Neural cell (in vitro differentiated cells): Measurements from ENCODE around the gene RGP1. TPM values are rescaled to one million over a fixed set of nuclear protein-coding genes. Genes with fewer than 3 reads are reported as not detected.

Experiments
- H2AFZ ChIP-seq: fragments of 200-600, 300-800 bp; sonication (generic), shearing (Covaris generic); 2 replicates; pipeline ENCODE4 v1.6.0; 2014; ENCODE audit warnings: low read depth, mild to moderate bottlenecking, antibody characterized with exemption, low read length, moderate library complexity
- H3F3A ChIP-seq: fragments of 200-600 bp; shearing (Covaris generic); 2 replicates; pipeline ENCODE4 v1.6.1; 2016; ENCODE audit warnings: mild to moderate bottlenecking, moderate library complexity, mixed read lengths, antibody characterized with exemption, low read length; ENCODE audit not compliant: insufficient read depth, poor library complexity, severe bottlenecking
- H3K27ac ChIP-seq: fragments of 200-600, 300-800 bp; sonication (generic), shearing (Covaris generic); 2 replicates; pipeline ENCODE4 v1.5.1; 2014; ENCODE audit warnings: mild to moderate bottlenecking, low read length, moderate library complexity
- H3K27me3 ChIP-seq: fragments of 300-800, 200-600 bp; sonication (generic), shearing (Covaris generic); 2 replicates; pipeline ENCODE4 v1.6.0; 2014; ENCODE audit warnings: mild to moderate bottlenecking, low read depth, low read length, moderate library complexity; ENCODE audit not compliant: insufficient read depth
- H3K36me3 ChIP-seq: fragments of 300-800, 200-600 bp; sonication (generic), shearing (Covaris generic); 2 replicates; pipeline ENCODE4 v1.5.1; 2014; ENCODE audit warnings: mild to moderate bottlenecking, antibody characterized with exemption, low read length, moderate library complexity; ENCODE audit not compliant: insufficient read depth
- H3K4me2 ChIP-seq: fragments of 300-800, 200-600 bp; sonication (generic), shearing (Covaris generic); 2 replicates; pipeline ENCODE4 v1.6.0; 2014; ENCODE audit warnings: mild to moderate bottlenecking, low read length
- H3K4me3 ChIP-seq: fragments of 300-800, 200-600 bp; sonication (generic), shearing (Covaris generic); 2 replicates; pipeline ENCODE4 v1.5.1; 2014; ENCODE audit warnings: mild to moderate bottlenecking, low read length, moderate library complexity
- H3K79me2 ChIP-seq: fragments of 200-600 bp; shearing (Covaris generic); replicated peaks from 2 replicates; pipeline ENCODE4 v1.6.0; 2014; ENCODE audit warnings: mild to moderate bottlenecking, low read length, moderate library complexity; ENCODE audit not compliant: insufficient read depth
- H3K9ac ChIP-seq: fragments of 300-800, 200-600 bp; sonication (generic), shearing (Covaris generic); 2 replicates; pipeline ENCODE4 v1.6.1; 2016; ENCODE audit warnings: mild to moderate bottlenecking, low read length, mixed read lengths
- H3K9me2 ChIP-seq: fragments of 200-600 bp; shearing (Covaris generic); 2 replicates; pipeline ENCODE4 v1.6.1; 2016; ENCODE audit warnings: mild to moderate bottlenecking, low read length, mixed read lengths; ENCODE audit not compliant: insufficient read depth
- H3K9me3 ChIP-seq: fragments of 200-600, 300-800 bp; sonication (generic), shearing (Covaris generic); 2 replicates; pipeline ENCODE4 v1.6.1; 2016; ENCODE audit warnings: mild to moderate bottlenecking, mixed run types, low read length, moderate library complexity, mixed read lengths
- H4K20me1 ChIP-seq: fragments of 200-600 bp; shearing (Covaris generic); 2 replicates; pipeline ENCODE4 v1.6.1; 2016; ENCODE audit warnings: mild to moderate bottlenecking, mixed run types; ENCODE audit not compliant: insufficient read depth
- CTCF ChIP-seq: fragments of 450-650 bp; IDR thresholded peaks from 2 replicates; pipeline ENCODE4 v1.5.1; 2014; ENCODE audit warnings: antibody characterized with exemption, mild to moderate bottlenecking, moderate library complexity; ENCODE audit not compliant: poor library complexity, severe bottlenecking
- EP300 ChIP-seq: fragments of 450-650 bp; conservative IDR thresholded peaks from 2 replicates; pipeline ENCODE4 v1.6.1; 2014; ENCODE audit warnings: antibody characterized with exemption, mild to moderate bottlenecking, moderate library complexity; ENCODE audit not compliant: poor library complexity, severe bottlenecking
- EZH2 ChIP-seq: fragments of 200-600, 300-800 bp; shearing (Covaris generic), sonication (generic); IDR thresholded peaks from 2 replicates; pipeline ENCODE4 v1.6.1; 2014; ENCODE audit warnings: antibody characterized with exemption, low read length, borderline replicate concordance, mild to moderate bottlenecking; ENCODE audit not compliant: insufficient read depth, poor library complexity, severe bottlenecking
- MXI1 ChIP-seq: fragments of 450-650 bp; conservative IDR thresholded peaks from 2 replicates; pipeline ENCODE4 v1.6.1; 2014; ENCODE audit warnings: antibody characterized with exemption, mild to moderate bottlenecking; ENCODE audit not compliant: poor library complexity, severe bottlenecking
- POLR2AphosphoS5 ChIP-seq: IDR thresholded peaks from 2 replicates; pipeline ENCODE4 v1.6.1; 2012
- RAD21 ChIP-seq: fragments of 450-650 bp; conservative IDR thresholded peaks from 2 replicates; pipeline ENCODE4 v1.6.1; 2014; ENCODE audit warnings: antibody characterized with exemption, mild to moderate bottlenecking, moderate library complexity
- REST ChIP-seq: IDR thresholded peaks from 2 replicates; pipeline ENCODE4 v1.6.1; 2012; ENCODE audit warnings: borderline replicate concordance
- SMC3 ChIP-seq: fragments of 450-650 bp; conservative IDR thresholded peaks from 2 replicates; pipeline ENCODE4 v1.6.1; 2014; ENCODE audit warnings: antibody characterized with exemption, mild to moderate bottlenecking, moderate library complexity; ENCODE audit not compliant: poor library complexity
- TAF1 ChIP-seq: IDR thresholded peaks from 2 replicates; pipeline ENCODE4 v1.6.1; 2012; ENCODE audit warnings: low read depth
- polyA plus RNA-seq: library from polyadenylated mRNA; depleted of rRNA; stranded (reverse); fragments of >200 nt; gene quantifications from 2 replicates; pipeline ENCODE4 v1.2.3, GENCODE V29; 2014

RGP1 gene
- polyA plus RNA-seq, 1 donor from 2014 or later, result 8.1 TPM

GRCh38 chr9:35741740-35742139, 7.3 kb upstream of the RGP1 start:
- no peak for TF ChIP-seq EZH2
- no peak for TF ChIP-seq RAD21
- no peak for TF ChIP-seq EP300
- no peak for TF ChIP-seq MXI1
- TF ChIP-seq TAF1, result no peak
- no peak for TF ChIP-seq SMC3
- no peak for TF ChIP-seq CTCF
- TF ChIP-seq POLR2AphosphoS5, result no peak
- TF ChIP-seq REST, result no peak
- Histone ChIP-seq H3K9me3 (no peaks in the 10 kb centered on the region), H3K27me3 (no peaks in the 10 kb centered on the region), H4K20me1 (no peaks in the 10 kb centered on the region), H3K9ac (no peak overlapping the region), H3K27ac (no peak overlapping the region), H3K79me2 (peaks cover 16% of the 10 kb centered on the region), H3K36me3 (no peaks in the 10 kb centered on the region), H3K4me2 (no peak overlapping the region), H3K9me2 (no peaks in the 10 kb centered on the region), H2AFZ (no peak overlapping the region), H3K4me3 (no peak overlapping the region), H3F3A (no peaks in the 10 kb centered on the region)

- Histone ChIP-seq H3K27me3 (no peaks in the 10 kb centered on the region), H3K9me3 (no peaks in the 10 kb centered on the region), H3K79me2 (peaks cover 33% of the 10 kb centered on the region), H3K36me3 (no peaks in the 10 kb centered on the region), H3K9me2 (no peaks in the 10 kb centered on the region), H3K9ac (no peak overlapping the region), H3K4me3 (no peak overlapping the region), H2AFZ (no peak overlapping the region), H4K20me1 (no peaks in the 10 kb centered on the region), H3K4me2 (no peak overlapping the region), H3F3A (no peaks in the 10 kb centered on the region), H3K27ac (no peak overlapping the region)
- TF ChIP-seq RAD21, result no peak
Measured at GRCh38 chr9:35743452-35743851, 5.6 kb upstream of the RGP1 start.

GRCh38 chr9:35743880-35744518, 5.1 kb upstream of the RGP1 start:
- no peaks in the 10 kb centered on the region for H3K36me3 ChIP-seq
- no peaks in the 10 kb centered on the region for H4K20me1 ChIP-seq
- TF ChIP-seq EP300 (no peak), EZH2 (no peak), REST (no peak), TAF1 (no peak), SMC3 (no peak)
- H3F3A ChIP-seq, result no peaks in the 10 kb centered on the region
- no peak overlapping the region for H3K9ac ChIP-seq
- no peak overlapping the region for H3K4me2 ChIP-seq
- no peak overlapping the region for H3K27ac ChIP-seq
- peaks cover 38% of the 10 kb centered on the region for H3K79me2 ChIP-seq
- H3K9me2 ChIP-seq, result no peaks in the 10 kb centered on the region
- H3K4me3 ChIP-seq, result no peak overlapping the region
- H3K27me3 ChIP-seq, result no peaks in the 10 kb centered on the region
- H2AFZ ChIP-seq, result no peak overlapping the region
- H3K9me3 ChIP-seq, result no peaks in the 10 kb centered on the region
